ENCODE measurements around the gene ATOH8. TPM values are rescaled to one million over a fixed set of nuclear protein-coding genes. Genes with fewer than 3 reads are reported as not detected.

ATOH8 gene
- total and polyA plus RNA-seq, 8 donors, result 1.7 to 13.9 (median 3.5) TPM

DNA sequence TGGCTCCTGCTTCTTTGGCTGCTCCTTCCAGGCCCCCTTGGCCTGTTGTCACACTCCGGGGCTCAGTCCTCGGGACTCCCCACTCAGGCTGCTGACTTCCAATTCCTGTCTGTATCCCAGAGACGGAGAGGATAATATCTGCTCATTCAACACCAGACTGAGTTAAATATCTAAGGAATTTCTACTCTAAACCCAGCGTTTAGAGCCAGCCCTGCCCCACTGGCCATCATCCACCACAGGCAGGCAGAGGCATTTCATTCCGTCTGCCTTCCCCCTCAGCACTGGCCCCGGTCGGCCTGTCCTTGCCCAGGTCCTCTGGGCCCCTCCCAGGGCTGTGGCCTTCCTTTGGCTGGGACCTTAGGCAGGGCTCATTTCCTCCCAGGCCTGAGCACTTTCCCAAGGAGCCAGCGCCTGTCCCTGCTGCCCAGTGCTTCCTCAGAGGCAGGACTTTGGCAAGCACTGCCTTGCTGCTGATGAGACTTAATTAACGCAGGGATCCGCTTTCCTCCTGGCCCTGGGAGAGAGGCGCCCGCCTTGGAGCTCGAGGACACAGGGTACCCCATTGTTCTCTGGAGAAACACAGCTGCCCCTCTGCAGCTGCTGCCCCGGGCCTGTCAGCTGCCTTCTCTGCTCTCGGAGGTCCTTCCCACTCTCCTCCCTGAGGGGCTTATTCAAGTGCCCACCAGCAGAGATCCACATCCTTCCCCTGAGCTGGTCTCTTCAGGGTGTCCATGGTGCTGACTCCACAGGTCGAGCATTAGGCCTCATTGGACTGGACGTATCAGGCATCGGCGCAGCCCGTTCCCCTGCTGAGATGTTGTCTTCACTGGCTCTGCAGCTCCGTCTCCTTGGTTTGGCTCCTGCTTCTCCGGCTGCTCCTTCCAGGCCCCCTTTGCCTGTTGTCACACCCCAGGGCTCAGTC, 42.8 kb downstream of the ATOH8 start:
- ATAC-seq (no peak), FAIRE-seq (no peak), DNase-seq (peak in 2 of 6 donors; percentile 45 to 48)
- H3K27me3 ChIP-seq, result no peaks in the 10 kb centered on the region
- TF ChIP-seq, protein P1, sequence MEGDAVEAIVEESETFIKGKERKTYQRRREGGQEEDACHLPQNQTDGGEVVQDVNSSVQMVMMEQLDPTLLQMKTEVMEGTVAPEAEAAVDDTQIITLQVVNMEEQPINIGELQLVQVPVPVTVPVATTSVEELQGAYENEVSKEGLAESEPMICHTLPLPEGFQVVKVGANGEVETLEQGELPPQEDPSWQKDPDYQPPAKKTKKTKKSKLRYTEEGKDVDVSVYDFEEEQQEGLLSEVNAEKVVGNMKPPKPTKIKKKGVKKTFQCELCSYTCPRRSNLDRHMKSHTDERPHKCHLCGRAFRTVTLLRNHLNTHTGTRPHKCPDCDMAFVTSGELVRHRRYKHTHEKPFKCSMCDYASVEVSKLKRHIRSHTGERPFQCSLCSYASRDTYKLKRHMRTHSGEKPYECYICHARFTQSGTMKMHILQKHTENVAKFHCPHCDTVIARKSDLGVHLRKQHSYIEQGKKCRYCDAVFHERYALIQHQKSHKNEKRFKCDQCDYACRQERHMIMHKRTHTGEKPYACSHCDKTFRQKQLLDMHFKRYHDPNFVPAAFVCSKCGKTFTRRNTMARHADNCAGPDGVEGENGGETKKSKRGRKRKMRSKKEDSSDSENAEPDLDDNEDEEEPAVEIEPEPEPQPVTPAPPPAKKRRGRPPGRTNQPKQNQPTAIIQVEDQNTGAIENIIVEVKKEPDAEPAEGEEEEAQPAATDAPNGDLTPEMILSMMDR (IDR thresholded peaks at IDR 0.05), result no peak
- 75 to 85% methylated on average over 22 of the region's 22 CpGs for WGBS, 2 donors
- intact Hi-C loops (cut with DNase I), result loop anchor here in 1 of 3 donors (5.0 kb wide), 1 partner anchor 44 kb away; the partner anchor contains the start of gene ATOH8
- H3K36me3 ChIP-seq, result no peaks in the 10 kb centered on the region
- H3K9me3 ChIP-seq, result no peaks in the 10 kb centered on the region
- H3K27ac ChIP-seq, result no peak overlapping the region
- peaks cover 0 to 20% (median 0%) of the 10 kb centered on the region in 3 donors for H3K4me1 ChIP-seq
- no peak overlapping the region for H3K4me3 ChIP-seq

DNA sequence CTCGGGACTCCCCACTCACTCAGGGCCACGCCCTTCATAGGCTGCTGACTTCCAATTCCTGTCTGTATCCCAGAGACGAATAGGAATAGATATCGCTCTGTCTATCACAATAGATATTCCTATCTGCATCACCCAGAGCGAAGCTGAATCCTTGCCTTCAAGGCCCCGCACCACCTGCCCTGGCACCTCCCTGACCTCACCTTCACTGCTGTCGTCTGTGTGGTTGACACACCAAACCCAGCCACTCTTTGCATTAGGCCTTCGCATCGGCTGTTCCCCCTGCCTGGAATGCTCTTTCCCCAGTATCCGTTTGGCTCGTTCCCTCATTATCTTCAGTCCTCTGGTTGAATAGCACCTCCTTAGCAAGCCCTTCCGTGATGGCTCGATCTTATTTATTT, 43.5 kb downstream of the ATOH8 start:
- ATAC-seq, result no peak
- peak in 2 of 6 donors; percentile 11 to 38 for DNase-seq
- Histone ChIP-seq H3K36me3 (no peaks in the 10 kb centered on the region), H3K9me3 (no peaks in the 10 kb centered on the region), H3K27me3 (no peaks in the 10 kb centered on the region), H3K4me3 (no peak overlapping the region), H3K27ac (no peak overlapping the region), H3K4me1 (peaks cover 0 to 19% (median 0%) of the 10 kb centered on the region in 3 donors)
- TF ChIP-seq, protein P1 (IDR thresholded peaks at IDR 0.05), result no peak
- FAIRE-seq, result no peak
- intact Hi-C loops (cut with DNase I), result loop anchor here in 1 of 3 donors (5.0 kb wide), 1 partner anchor 45 kb away; the partner anchor contains the start of gene ATOH8
- 88 to 94% methylated on average over 13 of the region's 13 CpGs for WGBS, 2 donors

DNA sequence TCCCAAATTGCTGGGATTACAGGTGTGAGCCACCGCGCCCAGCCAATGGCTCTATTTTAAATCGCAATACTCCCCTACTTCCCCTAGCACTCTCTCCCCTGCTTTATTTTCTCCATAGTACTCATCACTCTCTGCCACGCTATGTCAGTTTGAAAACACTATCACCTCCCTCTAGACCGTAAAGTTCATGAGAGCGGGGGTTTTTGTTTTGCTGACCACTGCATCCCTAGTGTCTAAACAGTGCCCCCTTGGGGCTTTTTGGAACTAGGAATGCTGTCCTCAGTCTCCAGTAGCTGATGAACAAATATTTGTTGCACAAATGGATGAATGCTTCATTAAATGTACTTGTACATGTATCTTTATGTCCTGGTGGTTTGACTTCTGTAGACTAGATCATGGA, 44.1 kb downstream of the ATOH8 start:
- no peak overlapping the region for H3K27ac ChIP-seq
- no peaks in the 10 kb centered on the region for H3K36me3 ChIP-seq
- WGBS, 2 donors, result 71 to 78% methylated on average over 6 of the region's 6 CpGs
- no peak overlapping the region for H3K4me3 ChIP-seq
- H3K27me3 ChIP-seq, result no peaks in the 10 kb centered on the region
- intact Hi-C loops (cut with DNase I), result loop anchor here in 1 of 3 donors (5.0 kb wide), 1 partner anchor 46 kb away; the partner anchor contains the start of gene ATOH8
- peaks cover 0 to 13% (median 0%) of the 10 kb centered on the region in 3 donors for H3K4me1 ChIP-seq
- ATAC-seq (peak in 1 of 4 donors; percentile 36), DNase-seq (no peak), FAIRE-seq (no peak)
- TF ChIP-seq, protein P1 (IDR thresholded peaks at IDR 0.05), result peak in 1 of 4 donors; percentile 14
- no peaks in the 10 kb centered on the region for H3K9me3 ChIP-seq

DNA sequence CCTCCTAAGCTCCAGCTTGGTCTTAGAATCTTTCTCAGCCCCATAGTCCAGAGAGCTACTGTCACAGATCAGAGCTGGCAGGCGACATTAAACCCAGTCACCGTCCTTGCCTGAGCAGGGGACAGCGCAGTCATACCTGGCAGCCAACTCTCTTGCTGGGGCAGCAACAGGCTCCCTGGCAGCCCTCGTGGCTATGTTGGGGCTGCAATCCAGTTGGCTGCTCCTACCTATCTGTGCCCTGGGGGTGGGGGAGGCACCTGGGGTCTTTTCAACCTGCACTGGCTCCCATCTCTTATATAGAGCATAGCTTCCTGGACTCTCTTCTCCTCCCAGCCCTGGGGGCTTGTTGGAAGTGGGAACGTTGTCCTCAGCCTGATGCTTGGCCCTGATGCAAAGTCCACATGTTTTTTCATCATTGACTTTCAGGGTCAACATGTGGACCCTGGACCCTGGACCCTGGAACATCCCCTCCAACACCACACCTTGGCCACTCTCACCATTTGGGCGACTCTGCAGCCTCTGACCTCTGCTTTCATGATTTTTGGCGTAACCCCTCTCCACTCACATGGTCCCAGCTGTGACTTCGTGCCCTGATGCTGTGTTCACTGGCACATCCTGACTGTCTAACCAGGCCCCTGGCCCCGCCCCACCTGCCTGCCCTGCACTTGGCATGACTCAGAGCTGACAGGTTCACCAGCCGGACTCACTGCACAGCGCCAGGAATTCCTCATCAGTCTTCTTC, 45.6 kb downstream of the ATOH8 start:
- DNase-seq (peak in 2 of 6 donors; percentile 45 to 66), FAIRE-seq (no peak), ATAC-seq (peak; percentile 26 to 76 (median 72))
- Histone ChIP-seq H3K4me1 (peaks cover 0 to 3% (median 0%) of the 10 kb centered on the region in 3 donors), H3K4me3 (no peak overlapping the region), H3K27me3 (no peaks in the 10 kb centered on the region), H3K36me3 (no peaks in the 10 kb centered on the region), H3K27ac (no peak overlapping the region), H3K9me3 (no peaks in the 10 kb centered on the region)
- intact Hi-C loops (cut with DNase I), result loop anchor here in 1 of 3 donors (5.0 kb wide), 1 partner anchor 47 kb away; the partner anchor contains the start of gene ATOH8
- WGBS, 2 donors, result 50 to 56% methylated on average over 11 of the region's 11 CpGs
- TF ChIP-seq, protein P1 (IDR thresholded peaks at IDR 0.05), result no peak

Data from pancreas (tissue), 10 donors.